COLO668 (cell line): Measurements from ENCODE around the gene OR2AE1.

Experiments
- DNase-seq: peaks from one replicate; lab custom pipeline; 2025; ENCODE audit not compliant: unreplicated experiment; lab: John Stamatoyannopoulos, UW

Gene OR2AE1

DNA sequence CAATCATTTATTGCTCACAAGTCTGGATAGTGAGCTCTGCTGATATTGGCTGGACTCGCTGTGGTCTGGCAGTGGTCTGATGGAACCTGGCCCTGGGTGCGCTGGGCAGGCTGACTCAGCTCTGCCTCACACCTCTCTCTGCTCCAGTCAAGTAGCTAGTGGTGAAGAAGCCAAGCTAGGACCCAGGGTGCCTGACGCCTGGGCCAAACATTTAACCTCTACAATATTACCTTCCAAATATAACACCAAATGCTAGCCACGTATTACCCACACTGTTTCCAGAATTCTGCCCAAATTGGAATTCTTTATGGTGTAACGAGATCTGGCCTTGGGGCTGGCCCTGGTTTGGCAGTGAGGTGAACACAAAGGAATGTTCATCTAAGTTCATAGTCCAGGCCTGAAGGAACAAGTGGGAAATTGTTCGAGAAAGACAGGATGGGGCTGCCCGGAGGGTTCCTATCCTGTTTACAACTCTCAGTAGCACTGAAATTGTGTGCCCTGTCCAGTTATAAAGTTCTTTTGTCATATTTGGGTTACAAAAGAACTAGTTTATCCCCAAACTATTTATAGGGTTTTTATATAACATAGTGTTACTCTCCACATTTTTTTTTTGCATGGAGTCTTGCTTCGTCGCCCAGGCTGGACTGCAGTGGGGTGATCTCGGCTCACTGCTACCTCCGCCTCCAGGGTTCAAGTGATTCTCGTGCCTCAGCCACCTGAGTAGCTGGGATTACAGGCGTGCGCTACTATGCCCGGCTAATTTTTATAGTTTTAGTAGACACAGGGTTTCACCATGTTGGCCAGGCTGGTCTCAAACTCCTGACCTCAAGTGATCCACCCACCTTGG lies 16.3 kb downstream of the OR2AE1 start:
- no peak for DNase-seq

DNA sequence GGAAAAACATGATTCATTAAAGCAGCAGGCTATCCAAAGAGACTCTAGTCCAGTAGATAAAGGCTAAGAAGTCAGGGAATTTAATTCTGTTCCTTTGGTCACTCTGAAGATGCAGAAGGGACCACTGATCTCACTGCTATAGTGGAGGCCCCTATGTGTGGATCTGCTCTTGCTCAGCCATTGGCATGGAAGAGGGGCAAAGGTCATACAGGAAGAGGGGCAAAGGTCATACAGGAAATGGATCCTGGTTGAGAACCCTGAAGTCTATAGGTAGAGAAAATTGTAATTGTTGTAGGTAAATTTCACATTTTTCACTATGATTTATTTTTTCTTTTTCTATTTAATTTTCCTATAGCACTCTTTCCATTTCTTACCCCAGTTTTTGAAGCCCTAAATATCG lies 21.6 kb downstream of the OR2AE1 start:
- DNase-seq, result no peak

DNA sequence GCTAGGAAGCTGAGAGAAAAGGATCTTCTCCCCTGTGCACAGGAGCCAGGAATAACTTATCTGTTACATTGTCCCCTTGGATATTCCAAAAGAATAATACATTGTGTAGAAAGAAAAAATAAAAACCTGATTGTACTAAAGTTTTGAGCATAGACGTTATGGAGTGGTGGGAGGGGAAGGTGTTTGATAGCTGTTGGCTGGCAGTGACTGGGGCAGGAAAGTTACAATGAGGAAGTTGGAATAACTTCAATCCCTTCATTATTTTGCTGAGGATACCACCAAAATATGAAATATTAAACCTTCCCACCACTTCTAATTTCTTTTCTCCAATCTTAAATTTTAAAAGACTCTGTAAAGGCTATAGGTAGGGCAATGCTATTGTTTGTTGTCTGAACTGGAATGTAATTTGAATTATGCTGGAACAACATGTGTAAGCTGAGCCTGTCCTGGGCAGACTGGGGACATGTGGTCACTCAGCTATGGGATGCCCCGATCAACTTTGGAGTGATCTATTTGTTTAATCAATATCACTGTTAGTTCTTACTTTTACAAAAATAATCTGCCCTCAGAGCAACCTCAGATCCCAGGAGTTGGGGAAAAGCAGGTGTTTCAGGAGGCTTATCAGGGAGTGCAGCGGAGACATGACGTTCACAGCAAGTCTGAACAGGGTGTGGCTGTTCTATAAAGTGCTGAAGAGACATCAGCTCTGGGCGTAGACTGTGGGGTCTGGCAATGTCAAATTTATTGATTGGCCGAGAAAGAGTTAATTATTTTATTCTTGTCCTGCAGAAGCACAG lies 28.2 kb downstream of the OR2AE1 start:
- DNase-seq, result no peak

DNA sequence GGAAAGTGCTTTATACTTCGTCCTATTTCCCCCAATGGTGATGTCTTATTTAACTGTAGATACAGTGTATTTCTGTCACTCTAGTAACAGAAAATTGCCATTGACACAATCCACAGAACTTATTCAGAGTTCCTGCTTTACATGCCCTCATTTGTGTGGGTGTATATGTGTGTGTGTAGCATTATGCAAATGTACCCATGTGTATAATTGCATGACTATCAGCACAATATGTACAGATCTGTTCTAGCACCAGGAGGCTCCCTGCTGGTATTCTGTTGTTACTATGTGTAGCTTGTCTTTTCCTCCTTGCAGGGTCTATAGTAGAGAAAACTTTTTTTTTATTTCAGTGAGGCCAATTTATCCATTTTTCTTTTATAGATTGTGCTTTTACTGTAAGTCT lies 32.5 kb downstream of the OR2AE1 start:
- no peak for DNase-seq

DNA sequence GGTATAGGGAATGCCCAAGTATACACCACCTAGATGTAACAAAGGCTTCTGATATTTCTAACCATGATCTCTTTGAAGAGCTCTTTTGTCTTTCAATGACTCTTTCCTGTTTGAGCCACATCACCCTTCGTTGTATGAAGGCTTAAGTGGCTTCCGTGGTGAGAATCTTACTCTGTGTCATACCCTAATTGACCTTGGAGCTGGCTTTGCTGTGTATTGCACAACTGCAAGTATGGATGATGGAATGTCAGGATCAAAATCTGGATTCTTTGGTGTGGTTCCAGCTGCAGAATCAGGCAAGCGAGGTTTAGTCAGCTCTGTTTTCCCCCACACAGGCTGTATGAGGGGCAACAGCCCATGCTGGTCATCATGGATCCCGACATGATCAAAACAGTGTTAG lies 33.0 kb downstream of the OR2AE1 start:
- no peak for DNase-seq

DNA sequence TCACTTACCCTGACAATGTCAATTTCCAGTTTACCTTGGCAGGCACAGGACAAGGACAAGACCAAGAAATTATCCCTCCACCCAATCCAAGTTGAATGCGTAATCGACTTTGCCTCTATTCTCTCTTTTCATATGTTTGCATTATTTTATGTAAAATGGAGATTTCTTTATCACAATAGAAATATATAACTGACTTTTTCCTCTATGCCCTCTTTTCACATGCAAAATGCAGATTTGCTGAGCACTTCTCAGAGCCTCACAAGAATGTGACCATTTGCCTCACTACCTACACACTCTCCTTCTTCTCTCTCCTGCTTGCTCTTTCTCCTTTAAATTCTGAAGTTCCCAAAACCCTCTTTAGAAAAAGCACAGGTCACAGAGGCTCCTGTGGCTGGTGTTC lies 33.9 kb downstream of the OR2AE1 start:
- no peak for DNase-seq

DNA sequence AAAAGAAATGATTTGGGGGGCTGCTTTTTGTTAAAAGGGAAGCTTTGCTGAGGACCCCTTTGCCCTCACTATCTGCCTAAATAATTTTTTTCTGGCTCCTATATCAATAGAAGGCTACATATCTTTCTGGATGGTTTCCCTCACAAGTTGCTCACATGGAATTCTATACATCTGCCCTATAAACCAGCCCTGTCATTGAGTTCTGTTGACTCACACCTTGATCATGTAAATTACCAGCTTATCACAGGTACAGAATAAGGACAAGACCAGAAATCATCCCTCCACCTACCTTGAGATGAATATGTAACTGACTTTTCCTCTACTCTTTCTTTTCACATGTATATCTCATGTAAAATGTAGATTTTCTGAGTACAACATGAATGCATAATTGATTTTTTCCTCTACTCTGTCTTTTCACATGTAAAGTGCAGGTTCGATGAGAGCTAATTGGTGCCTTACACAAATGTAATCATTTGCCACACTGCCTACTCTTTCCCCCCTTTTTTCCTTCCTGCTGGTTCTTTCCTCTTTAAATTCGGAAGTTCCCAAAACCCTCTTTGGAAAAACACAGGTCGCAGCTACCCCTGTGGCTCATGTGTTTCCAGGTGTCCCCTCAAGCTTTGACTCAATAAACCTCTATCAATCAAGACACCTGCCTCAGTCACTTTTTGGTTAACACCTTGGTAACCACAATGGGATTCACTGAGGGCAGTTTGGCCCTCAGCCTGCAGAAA lies 36.5 kb downstream of the OR2AE1 start:
- DNase-seq, result no peak

DNA sequence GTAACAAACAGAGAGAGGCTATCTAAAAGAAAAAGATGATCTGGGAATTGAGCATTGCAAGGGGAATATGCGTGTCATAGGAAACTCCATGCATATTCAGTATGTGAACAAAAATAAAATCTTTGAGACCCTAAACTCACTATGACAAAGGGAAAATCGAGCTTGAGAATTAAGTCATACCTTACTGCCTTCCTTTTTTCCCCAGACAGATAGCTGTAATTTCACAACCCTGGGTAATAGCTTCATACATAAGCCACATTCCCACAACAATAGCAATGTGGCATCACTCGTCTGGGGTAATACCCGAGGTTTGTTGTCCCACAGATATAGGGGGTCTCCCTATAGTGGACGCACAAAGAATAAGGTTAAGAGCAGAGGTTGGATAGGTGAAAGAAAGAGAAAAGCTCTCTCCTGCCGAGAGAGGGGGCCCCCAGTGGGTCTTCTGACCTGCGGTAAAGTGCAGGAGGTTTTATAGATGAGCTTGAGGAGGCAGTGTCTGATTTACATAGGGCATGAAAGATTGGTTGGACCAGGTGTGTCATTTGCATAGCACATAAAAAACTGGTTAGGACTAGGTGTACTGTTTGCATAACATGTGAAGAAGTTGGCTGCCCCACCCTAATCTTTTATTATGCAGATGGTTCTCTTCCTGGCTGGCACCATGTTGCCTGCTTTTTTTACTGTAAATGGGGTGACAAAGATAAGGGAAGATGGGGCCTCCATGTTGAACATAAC lies 37.4 kb downstream of the OR2AE1 start:
- DNase-seq, result peak; percentile 17

DNA sequence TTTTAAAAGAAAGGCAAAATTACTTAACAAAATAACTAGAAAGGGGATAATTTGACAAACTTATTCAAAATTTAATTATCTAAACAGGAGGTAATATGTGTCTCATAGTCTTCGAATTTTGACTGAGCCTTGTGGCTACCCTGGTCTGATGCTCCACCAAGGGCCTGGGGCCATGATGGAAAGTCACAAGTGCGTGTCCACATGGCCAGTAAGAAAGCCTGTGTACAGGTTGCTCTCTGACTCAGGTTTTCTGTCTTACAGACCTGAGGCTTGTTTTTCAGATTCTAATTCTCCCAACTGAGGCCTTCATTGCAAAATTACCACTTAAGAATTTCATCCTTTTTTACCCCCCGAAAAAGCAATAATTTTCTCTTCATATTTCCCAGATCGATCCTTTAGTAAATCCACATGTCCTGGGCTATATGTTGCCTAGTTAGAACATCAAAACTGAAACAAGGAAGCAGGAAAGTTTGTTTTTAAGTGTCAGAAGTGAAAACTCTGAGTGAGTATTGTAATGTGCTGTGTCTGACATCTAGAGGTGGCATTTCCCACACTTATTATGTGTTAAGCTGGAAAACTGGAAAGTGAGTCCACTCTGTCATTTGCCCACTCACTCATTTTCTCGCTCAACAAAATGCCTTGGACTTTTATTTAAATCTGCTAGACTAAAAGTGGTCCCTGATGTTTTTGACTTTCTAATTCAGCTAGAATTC lies 39.0 kb downstream of the OR2AE1 start:
- no peak for DNase-seq

DNA sequence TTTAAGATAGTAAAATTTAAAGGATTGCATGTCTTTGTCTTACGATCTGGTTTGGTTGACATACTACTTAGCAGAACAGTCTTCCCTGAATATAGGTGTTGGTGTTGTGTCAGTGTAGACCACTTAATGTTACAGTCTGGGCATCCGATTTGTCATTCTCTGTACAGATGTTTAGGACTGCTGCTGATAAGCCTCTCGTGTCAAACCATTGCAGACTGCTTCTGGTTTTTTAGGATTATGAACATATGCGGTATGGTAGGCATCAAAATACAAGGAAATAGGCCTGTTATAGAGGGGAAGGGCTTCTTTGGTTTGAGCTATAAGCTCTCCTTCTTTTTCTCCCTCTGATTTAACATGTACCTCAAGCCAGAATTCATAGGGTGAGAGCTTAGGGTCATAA lies 41.6 kb downstream of the OR2AE1 start:
- DNase-seq, result no peak

DNA sequence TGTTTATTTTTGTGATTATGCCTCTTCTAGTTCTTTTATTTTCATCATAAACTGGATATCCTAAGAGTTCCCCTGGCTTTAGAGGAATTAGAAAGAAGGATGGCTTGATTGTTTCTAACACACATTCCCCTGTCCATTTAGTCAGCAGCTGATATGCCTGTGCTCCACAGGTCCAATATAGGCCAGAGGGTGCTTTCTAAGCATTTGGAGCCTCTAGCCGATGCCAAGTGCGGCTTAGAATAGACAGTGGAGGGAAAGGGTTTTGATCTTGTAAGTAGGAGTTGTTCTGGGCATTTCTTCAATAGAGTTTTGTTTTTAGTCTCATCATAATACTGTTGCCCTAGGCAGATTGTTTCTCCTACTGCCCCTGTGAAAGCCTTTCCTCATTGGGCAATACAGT lies 42.5 kb downstream of the OR2AE1 start:
- no peak for DNase-seq

DNA sequence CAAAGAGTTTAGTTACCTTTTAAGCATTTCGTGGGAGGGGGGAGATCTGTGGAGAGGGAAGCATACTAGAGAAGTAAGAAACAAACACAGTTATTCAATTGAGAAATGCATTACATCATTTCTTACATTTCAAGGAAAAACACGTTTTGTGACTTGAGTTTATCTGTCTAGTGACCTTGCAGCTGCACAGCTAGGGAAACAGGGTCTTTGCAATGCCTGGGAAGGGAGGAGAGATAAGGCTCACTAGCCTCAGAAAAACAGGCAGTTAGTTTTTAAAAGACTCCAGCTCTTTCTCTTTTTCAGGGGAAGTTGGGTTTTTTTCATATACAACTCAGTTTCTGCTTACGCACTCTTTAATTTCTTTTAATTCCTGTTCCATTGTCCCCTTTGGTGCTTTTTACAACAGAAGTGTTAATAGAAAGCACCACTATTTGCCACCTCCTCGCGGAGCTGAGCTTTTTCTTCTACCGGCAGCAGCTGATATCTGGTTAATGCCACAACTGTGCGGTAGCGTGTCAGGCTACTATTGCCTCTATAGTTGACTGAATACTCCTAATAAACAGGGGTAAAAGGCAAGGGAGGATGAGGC lies 43.5 kb downstream of the OR2AE1 start:
- no peak for DNase-seq

DNA sequence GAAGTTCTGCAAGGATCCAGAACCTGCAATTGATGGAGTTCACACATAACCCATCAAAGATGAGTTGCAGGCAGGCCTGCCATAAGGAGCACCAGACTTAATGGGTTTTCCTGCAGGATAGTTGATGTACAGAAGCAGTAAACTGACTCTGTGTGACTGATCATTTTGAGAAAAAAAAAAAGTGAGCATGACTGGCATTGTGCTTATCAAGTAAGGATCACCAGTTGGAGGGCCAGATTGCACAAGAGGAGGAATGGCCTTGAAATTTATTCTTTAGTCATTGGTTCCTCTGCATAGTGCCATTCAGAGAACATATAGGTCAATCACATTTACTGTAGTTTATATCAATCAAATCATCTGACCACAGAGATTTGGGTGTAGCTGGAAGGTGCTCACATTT lies 45.2 kb downstream of the OR2AE1 start:
- no peak for DNase-seq

DNA sequence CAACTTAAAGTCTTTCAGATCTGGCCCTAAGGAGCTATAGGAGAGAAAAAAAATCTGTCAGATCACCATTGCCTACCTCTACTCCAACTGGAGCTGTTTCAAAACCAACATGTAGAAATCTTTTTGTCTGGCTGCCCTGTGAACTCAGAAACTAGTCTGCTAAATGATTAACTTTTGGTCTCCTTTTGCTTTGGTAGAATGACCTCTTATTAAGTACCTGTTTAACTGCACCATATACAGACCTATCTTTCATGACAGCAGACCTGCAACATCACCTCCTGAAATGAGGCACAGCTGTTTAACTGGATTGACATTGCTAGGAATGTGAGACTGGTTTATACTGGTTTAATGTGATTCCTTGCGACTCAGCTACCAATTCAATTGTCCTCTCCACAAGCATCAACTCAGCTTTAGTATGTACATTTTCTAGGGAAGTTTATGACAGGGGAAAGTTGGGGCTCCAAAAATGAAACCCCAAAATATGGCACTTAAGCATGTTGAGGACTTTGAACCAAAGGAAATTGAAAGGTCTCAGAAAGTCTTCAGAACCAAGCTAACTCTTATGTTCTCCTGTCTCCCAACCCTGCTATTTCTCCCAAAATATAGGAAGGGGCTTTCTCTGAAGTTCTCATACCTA lies 47.2 kb downstream of the OR2AE1 start:
- DNase-seq, result no peak

DNA sequence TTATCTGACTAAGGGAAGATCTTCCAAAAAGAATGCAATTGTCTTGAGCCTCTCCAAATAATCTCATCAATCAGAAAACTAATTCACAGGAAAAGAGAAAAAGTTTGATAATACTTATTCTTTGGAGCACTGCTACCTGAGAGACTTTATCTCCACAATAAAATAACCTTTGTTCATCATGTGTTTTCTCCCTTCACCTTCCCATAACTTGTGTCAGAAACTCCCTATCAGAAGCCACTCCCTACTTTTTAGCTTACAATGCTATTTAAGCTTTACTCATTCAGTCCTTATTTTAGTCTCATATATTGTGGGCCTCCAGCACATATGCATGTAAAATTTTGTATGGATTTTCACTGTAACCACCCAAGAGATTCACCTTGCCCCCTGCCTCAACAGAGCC lies 48.0 kb downstream of the OR2AE1 start:
- no peak for DNase-seq

DNA sequence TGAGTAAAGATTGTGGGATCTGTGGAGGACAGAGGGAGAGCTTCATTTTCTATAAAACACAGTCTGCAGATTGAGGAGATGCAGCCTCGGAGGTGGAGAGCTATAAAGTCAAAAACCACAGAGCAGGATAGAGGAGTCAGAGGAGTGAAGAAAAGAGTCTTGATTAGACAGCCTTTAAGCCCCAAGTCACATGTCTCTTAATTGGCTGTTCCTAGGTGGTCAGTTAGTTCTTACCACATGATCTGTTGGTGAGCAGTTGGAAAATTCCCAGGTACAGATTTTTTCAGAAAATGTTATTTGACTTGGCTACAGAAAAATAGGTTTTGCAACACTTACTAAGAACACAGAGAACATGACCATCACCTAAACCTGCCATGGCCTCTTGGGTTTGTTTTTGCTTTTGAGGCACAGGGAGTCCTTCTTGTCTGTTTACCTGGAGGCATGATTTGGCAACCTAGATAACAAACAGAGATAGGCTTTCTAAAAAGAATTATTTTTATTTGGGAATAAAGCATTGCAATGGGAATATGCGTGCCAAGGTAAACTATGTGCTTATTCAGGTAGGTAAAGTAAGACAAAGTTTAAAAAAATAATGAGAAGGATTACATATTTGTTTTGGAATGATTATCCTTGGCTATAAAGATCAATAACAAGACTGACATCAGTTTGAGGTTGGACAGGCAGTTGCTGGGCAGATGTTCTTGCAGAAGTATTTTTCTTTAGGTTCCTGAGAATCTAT lies 49.6 kb downstream of the OR2AE1 start:
- no peak for DNase-seq
